ENCODE results near the gene ACO1. TPM values are rescaled to one million over a fixed set of nuclear protein-coding genes. Genes with fewer than 3 reads are reported as not detected.

The ACO1 gene
- total RNA-seq, result 106 and 143 TPM in 2 replicates

DNA sequence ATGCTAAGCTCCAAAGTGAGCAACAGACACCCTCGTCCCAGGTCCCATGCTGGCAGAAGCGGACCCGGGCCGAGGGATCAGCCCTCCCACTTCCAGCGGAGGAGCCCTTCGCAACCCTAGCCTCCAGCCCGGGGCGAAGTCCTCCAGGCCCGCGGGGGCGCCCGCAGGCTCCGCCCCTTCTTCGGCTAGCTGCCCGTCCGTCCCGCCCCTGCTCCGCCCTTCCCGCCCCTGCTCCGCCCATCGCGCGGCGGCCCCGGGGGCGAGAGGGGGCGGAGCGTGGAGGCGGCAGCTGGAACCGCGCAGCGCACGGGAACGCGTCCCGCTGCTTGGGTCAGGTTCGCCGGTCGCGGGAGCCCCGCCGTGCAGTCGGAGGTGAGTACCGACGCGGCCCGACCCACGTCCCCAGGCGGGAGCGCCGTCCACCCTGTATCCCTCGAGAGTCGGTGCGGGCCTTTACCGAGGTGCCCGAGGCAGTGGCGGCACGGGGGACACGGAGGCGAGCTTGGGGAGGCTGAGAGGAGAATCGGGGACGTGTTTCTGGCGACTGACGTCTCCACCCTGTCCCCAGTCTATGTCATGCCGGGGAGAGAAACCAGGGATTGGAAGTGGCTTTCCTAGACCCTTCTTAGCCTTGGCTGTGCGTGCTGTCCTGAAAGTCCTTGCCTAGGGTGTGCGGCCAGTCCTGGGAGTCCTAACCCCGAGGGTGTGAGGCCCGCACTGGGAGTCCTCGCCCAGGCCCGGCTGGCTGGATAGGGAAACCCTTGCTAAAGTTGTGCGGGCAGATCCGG is at the start of gene ACO1:
ACO1 (plus strand) TSS at position 280 of the 788 bp plus-strand sequence. CDS start 20,864 bp downstream, outside the sequence.

Other genes with a start within 250 kb of the ACO1 start
- 5.3 and 5.8 TPM in 2 replicates for gene RIGI, start 141.6 kb downstream of the ACO1 start, total RNA-seq
- gene SMIM27, start 167.7 kb downstream of the ACO1 start, total RNA-seq, result 2.7 and 3.4 TPM in 2 replicates
- 25.6 and 30.0 TPM in 2 replicates for gene TOPORS, start 167.9 kb downstream of the ACO1 start, total RNA-seq
- 49.2 and 52.5 TPM in 2 replicates for gene NDUFB6, start 188.5 kb downstream of the ACO1 start, total RNA-seq